Tibial nerve (tissue), 4 donors: Measurements from ENCODE around the gene TXN.

Source experiments
- EP300 ChIP-seq, 2 donors: sonication (generic); formaldehyde crosslinking; IDR thresholded peaks; one replicate each; pipeline ENCODE4 v1.6.1; 2017; ENCODE audit warnings: antibody characterized with exemption in 2 of 2, mild to moderate bottlenecking in 1 of 2
- POLR2A ChIP-seq, 2 donors: fragments of 450-650 bp; IDR thresholded peaks; one replicate each; pipeline ENCODE4 v1.6.1; 2017; ENCODE audit warnings: antibody characterized with exemption in 2 of 2, mild to moderate bottlenecking in 2 of 2, moderate library complexity in 2 of 2
- TF ChIP-seq, protein P1 (sequence below), 5 experiments: fragments of 200-600 bp in 3 of 5; fragments of 450-650 bp in 2 of 5; sonication (generic) in 3 of 5; IDR thresholded peaks; one replicate each; pipeline ENCODE4 v1.5.1; 2016 to 2019; ENCODE audit warnings: antibody characterized with exemption in 5 of 5, mild to moderate bottlenecking in 3 of 5, moderate library complexity in 2 of 5

- TF ChIP-seq, protein P1, sequence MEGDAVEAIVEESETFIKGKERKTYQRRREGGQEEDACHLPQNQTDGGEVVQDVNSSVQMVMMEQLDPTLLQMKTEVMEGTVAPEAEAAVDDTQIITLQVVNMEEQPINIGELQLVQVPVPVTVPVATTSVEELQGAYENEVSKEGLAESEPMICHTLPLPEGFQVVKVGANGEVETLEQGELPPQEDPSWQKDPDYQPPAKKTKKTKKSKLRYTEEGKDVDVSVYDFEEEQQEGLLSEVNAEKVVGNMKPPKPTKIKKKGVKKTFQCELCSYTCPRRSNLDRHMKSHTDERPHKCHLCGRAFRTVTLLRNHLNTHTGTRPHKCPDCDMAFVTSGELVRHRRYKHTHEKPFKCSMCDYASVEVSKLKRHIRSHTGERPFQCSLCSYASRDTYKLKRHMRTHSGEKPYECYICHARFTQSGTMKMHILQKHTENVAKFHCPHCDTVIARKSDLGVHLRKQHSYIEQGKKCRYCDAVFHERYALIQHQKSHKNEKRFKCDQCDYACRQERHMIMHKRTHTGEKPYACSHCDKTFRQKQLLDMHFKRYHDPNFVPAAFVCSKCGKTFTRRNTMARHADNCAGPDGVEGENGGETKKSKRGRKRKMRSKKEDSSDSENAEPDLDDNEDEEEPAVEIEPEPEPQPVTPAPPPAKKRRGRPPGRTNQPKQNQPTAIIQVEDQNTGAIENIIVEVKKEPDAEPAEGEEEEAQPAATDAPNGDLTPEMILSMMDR (IDR thresholded peaks at IDR 0.05) = no peak
- no peak for TF ChIP-seq POLR2A (IDR thresholded peaks at IDR 0.05)
- no peak for TF ChIP-seq EP300 (IDR thresholded peaks at IDR 0.05)
These were observed 5.1 kb downstream of the TXN start for GRCh38 chr9:110251212-110251611.
